HG03196 (cell line): ENCODE measurements around the gene COMMD8.

ENCODE experiments used
- ATAC-seq: cut with Tn5 transposase; IDR thresholded peaks from one replicate; pipeline ENCODE4 v1.9.1; 2021; ENCODE audit not compliant: unreplicated experiment

Gene COMMD8

GRCh38 chr4:47473141-47473750 lies 9.7 kb upstream of the COMMD8 start:
- no peak for ATAC-seq

GRCh38 chr4:47471591-47471990 lies 8.1 kb upstream of the COMMD8 start:
- no peak for ATAC-seq

GRCh38 chr4:47471064-47471463 lies 7.6 kb upstream of the COMMD8 start:
- ATAC-seq, result no peak

- ATAC-seq, result no peak
Measured at GRCh38 chr4:47469951-47470350, 6.4 kb upstream of the COMMD8 start.

GRCh38 chr4:47468706-47469365 lies 5.3 kb upstream of the COMMD8 start:
- no peak for ATAC-seq

- no peak for ATAC-seq
Measured at GRCh38 chr4:47466056-47466785, 2.7 kb upstream of the COMMD8 start.

GRCh38 chr4:47465004-47465403 lies 1.5 kb upstream of the COMMD8 start:
- ATAC-seq, result peak; percentile 32

- ATAC-seq, result peak; percentile 16
Measured at GRCh38 chr4:47462799-47463234, 685 bp downstream of the COMMD8 start.

GRCh38 chr4:47451657-47452056 lies 11.8 kb downstream of the COMMD8 start:
- no peak for ATAC-seq

GRCh38 chr4:47444031-47444430 lies 19.5 kb downstream of the COMMD8 start:
- no peak for ATAC-seq

GRCh38 chr4:47442980-47443379 lies 20.5 kb downstream of the COMMD8 start:
- peak; percentile 87 for ATAC-seq

- no peak for ATAC-seq
Measured at GRCh38 chr4:47434931-47435330, 28.6 kb downstream of the COMMD8 start.

GRCh38 chr4:47432749-47433148 lies 30.8 kb downstream of the COMMD8 start:
- ATAC-seq, result no peak

GRCh38 chr4:47427935-47428334 lies 35.6 kb downstream of the COMMD8 start:
- ATAC-seq, result no peak

- no peak for ATAC-seq
Measured at GRCh38 chr4:47425628-47426027, 37.9 kb downstream of the COMMD8 start.

- no peak for ATAC-seq
Measured at GRCh38 chr4:47419296-47419695, 44.2 kb downstream of the COMMD8 start.

- no peak for ATAC-seq
Measured at GRCh38 chr4:47418147-47418546, 45.4 kb downstream of the COMMD8 start.

- no peak for ATAC-seq
Measured at GRCh38 chr4:47415719-47416118, 47.8 kb downstream of the COMMD8 start.

- peak; percentile 64 for ATAC-seq
Measured at GRCh38 chr4:47413521-47413920, 50.0 kb downstream of the COMMD8 start.

GRCh38 chr4:47410271-47410670 lies 53.2 kb downstream of the COMMD8 start:
- ATAC-seq, result no peak

- ATAC-seq, result no peak
Measured at GRCh38 chr4:47406408-47406807, 57.1 kb downstream of the COMMD8 start.
